ENCODE data around the gene CERS1.
A peak's percentile ranks its signal among the peaks of the same experiment; 100 is the strongest.

Gene CERS1

GRCh38 chr19:18898607-18899408, 2.9 kb upstream of the CERS1 start:
- DNase-seq (ENCODE audit: low spot score) = no peak

GRCh38 chr19:18898081-18898606, 2.2 kb upstream of the CERS1 start:
- DNase-seq (ENCODE audit: low spot score) = no peak

DNA sequence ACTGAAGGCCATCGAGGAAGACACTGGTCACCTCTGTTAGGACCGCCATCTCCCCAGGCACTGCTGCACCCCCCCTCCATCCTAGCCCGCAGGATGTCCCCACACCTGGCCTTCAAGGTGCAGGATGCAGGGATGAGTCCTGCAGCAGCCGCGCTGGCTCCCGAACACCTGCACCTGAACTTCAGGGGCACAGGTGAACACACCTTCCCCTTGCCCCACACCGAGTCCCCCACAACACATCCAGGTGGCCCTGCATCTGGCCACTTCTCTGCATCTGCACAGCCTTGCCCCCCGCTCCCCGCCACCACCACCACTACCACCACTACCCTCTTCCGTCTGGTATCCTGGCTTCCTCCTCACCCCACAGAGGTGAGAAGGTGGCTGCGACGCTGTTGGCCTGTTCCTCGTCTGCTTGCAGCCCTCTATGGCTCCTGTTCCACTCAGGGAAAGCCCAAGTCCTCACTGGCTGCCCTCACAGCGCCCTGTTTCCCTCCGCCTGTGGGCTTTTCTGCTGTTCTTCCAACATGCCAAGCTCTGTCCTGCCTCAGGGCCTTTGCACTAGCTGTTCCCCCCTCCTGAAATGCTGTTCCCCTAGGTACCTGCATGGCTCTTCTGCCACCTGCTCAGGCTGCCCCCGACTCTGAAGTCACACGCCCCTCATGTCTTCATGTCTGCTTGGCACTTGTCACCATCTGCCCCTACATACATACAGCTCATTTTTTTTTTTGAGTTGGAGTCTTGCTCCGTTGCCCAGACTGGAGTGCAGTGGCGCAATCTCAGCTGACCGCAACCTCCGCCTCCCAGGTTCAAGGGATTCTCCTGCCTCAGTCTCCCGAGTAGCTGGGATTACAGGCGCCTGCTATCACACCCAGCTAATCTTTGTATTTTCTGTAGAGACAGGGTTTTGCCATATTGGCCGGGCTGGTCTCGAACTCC, 1.4 kb upstream of the CERS1 start:
- no peak for DNase-seq (ENCODE audit: low spot score)

DNA sequence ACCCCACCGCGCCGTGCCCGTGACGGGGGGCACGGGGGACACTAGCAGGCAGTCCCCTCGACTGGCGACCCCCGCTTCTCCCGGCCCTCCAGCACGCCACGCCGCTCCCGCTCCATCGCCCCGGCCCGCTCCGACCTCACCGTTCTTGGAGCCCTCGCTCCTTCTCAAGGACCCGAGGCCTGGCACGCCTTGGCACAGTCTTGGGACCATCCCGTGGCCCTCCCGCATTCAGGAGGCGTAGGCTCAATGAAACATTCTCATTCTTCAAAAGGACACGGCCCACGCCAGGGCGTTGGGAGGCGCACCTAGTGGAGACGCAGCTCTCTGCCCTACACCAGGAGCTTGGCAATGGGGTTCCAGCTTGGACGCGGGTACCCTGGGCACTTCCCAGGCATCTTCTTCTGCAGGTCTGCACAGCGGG, 473 bp upstream of the CERS1 start:
- DNase-seq (ENCODE audit: low spot score) = peak; percentile 58

- DNase-seq (ENCODE audit: low spot score) = peak; percentile 90
Observed at GRCh38 chr19:18895038-18895823, 727 bp downstream of the CERS1 start.

DNA sequence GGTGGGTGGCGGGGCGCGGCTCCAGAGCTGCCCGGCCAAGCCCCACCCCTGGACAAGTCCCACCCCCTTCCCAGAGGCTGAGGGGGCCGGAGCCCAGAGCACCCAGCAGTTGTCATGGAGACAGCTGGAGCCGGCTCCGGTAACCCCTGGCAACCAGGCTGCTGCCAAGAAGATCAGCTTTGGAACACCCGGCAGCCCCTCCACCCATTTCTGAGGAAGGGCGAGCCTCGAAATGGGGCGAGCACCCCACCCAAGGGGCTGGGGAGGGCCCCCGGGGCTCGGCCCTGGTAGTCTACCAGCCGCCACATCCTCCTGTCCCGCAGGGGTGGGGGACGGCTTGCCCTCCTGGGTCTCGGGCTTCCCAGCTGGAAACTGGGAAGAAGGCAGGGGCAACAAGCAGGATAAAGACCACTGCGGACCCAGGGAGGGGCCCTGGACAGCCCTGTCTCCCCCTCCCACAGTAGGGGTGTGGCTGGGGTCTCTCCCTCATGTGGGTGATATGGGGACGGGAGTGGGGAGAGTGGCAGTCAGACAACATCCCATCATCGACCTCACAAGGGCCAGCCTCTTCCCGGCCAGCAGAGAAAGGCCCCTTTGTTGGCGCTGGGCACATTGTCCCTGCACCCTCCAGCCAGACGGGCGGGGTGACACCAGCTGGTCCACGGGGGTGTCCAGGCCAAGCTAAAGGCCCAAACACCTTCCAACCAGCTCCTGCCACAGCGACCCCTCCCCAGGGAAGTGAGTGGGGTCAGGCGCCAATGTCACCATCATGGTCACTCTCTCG, 1.5 kb downstream of the CERS1 start:
- peak; percentile 97 for DNase-seq (ENCODE audit: low spot score)

- no peak for DNase-seq (ENCODE audit: low spot score)
Observed at GRCh38 chr19:18893587-18894253, 2.2 kb downstream of the CERS1 start.

DNA sequence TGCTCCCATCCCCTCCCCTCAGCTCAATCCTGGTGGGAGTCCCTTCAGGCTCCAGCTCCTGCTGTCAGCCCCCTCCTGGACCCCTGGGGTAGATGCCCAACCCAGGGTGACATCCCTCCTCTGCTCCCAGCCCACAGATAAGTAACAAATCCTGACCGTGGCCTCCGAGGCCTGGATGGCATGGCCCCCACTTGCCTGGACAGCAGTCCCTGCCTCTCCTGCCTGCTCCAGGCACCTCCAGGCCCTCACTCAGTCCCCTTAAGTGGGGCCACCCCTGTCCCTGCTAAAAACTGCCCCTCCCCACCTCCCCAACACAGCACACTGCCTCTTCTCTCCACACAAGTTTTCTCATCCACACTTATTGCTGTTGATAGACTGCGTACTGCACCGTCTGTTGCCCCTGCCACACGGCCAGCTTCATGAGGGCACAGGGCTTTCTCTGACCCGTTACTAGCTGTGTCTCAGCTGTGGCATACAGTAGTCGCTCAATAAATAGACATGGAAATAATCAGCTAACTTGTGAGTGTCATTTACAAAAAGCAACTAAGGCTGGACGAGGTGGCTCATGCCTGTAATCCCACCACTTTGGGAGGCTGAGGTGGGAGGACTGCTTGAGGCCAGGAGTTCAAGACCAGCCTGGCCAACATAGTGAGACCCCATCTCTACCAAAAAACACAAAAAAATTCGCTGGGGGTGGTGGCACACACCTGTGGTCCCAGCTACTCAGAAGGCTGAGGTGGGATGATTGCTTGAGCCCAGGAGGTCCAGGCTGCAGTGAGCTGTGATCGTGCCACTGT, 5.8 kb downstream of the CERS1 start:
- DNase-seq (ENCODE audit: low spot score) = no peak

GRCh38 chr19:18886972-18887371, 9.0 kb downstream of the CERS1 start:
- no peak for DNase-seq (ENCODE audit: low spot score)

GRCh38 chr19:18883526-18884304, 12.2 kb downstream of the CERS1 start:
- DNase-seq (ENCODE audit: low spot score) = no peak

GRCh38 chr19:18881491-18881890, 14.5 kb downstream of the CERS1 start:
- DNase-seq (ENCODE audit: low spot score) = no peak

DNA sequence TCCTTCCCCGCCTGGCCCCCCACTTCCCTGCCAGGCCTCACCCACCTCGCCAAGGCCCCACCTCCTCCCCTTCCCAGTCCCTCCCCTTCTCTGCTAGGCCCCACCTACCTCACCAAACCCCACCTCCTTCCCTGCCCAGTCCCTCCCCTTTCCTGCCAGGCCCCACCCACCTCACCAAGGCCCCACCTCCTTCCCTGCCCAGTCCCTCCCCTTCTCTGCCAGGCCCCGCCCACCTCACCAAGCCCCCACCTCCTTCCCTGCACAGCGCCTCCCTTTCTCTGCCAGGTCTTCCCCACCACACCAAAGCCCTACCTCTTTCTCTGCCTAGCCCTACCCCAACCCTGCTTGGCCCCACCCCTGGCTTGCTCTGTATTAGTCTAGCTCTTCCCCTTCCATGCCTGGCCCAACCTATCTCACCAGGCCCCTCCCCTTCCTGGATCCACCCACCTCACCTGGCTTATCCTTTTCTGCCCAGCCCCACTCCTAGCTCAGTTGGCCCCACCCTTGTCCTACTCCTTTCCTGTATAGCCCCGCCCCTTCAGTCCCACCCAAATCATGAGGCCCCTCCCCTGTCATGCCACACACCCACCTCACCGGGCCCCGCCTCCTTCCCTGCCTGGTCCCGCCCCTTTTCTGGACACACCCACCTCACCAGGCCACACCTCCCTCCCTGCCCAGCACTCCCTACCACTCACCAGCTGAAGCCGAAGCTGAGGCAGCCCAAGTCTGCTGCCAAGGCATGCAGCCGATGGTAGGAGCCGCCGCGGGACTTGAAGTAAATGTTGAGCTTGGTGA, 16.2 kb downstream of the CERS1 start:
- no peak for DNase-seq (ENCODE audit: low spot score)

- DNase-seq (ENCODE audit: low spot score) = no peak
Observed at GRCh38 chr19:18878858-18879578, 16.9 kb downstream of the CERS1 start.

DNA sequence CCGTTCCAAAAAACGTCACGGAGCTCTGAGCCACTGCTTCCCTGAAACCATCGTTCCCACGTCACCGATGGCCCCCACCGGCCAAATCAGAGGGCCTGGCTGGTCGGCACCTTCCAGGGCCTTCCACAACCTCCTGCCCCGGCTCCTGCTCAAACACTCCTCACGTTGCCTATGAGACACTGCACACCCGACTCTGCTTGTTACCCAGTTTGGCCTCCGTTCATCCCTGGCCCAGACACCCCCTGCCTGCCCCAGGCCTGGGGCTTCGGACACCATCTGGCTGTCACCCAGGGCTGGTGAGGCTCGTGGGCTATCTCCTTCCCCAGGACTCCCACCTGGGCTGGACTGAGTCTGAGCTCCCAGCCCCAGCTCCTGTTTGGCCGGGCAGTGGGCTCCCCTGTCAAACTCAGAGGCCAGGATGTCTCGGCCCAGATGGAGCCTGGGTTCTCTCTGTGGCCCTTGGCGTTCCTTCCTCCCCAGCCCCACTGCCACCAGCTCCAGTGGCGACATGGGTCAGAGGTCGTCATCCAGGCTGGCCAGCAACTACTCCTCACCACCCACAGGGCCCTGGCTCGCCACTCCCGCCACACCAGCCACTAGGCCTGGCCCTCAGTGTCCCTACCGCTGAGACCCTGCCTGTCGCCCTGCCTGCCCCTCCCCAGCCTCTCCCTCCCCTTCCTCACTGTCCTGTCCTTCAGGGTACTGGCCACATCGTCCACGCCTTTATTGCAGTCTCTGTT, 17.7 kb downstream of the CERS1 start:
- DNase-seq (ENCODE audit: low spot score) = no peak

DNA sequence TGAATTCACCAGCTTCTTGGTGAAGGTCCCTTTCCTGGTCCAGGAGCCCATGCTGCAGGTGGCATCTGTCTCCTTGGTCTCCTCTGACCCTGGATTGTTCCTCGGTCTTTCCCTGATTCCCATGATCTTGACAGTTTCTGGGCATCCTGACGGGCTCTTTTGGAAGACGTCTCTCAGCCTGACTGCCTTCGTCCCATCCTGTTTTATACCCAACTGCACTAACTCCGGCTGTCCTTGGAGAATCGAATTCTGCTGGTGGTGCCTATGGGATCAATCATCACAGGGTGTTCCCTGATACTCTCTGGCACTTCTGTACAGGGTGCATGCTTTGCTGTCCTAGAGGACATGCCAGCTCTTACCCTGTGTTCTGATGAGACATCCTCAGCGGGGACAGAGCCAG, 19.1 kb downstream of the CERS1 start:
- DNase-seq (ENCODE audit: low spot score) = no peak

DNA sequence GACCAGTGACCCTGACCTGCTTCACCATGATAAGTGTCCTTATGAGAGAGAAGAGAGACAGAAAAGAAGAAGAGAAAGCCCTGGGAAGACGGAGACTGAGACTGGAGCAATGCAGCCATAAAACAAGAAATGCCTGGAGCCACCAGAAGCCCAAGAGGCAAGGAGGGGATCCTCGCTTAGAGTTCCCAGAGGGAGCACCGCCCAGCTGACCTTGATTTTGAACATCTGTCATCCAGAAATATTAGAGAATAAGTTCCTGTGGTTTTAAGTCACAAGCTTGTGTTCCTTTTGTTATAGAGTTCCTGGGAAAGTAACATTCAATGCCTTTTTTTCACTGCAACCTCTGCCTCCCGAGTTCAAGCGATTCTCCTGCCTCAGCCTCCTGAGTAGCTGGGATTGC, 20.2 kb downstream of the CERS1 start:
- DNase-seq (ENCODE audit: low spot score) = no peak

DNA sequence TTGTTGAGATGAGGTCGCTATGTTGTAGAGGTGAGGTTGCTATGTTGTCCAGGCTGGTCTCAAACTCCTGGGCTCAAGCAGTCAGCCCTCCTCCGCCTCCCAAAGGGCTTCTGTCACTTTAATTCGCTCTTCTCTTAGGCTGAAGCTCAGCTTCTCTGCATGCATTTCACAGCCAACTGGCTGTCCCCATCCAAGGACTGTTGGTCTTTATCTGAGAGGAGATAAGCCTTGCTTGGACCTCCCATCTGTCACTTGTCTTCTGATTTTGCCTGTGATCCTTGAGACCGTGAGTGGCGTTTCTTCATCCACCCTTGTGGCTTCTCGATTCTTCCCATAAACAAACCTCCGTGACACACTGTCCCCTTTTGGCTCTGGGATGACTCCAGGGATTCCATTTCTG, 24.4 kb downstream of the CERS1 start:
- no peak for DNase-seq (ENCODE audit: low spot score)
